GM12892 (cell line): ENCODE data around the gene CXCL3.

Source experiments
- POLR2A ChIP-seq: IDR thresholded peaks from 2 replicates; pipeline ENCODE4 v1.6.1; 2011; ENCODE audit warnings: low read depth, low read length, control low read depth
- POLR2AphosphoS5 ChIP-seq: IDR thresholded peaks from 2 replicates; pipeline ENCODE4 v1.6.1; 2011; ENCODE audit warnings: low read depth, low read length, control low read depth
- TAF1 ChIP-seq: IDR thresholded peaks from 2 replicates; pipeline ENCODE4 v1.6.1; 2011; ENCODE audit warnings: low read depth, mild to moderate bottlenecking, control low read depth, low read length, borderline replicate concordance

- TF ChIP-seq POLR2A: no peak
- TF ChIP-seq POLR2AphosphoS5: no peak
- TF ChIP-seq TAF1: no peak
These were observed 7.3 kb upstream of the CXCL3 start for GRCh38 chr4:74045772-74046171.
